Natural killer cell (primary cell): ENCODE data around the gene ZNF184. TPM values are rescaled to one million over a fixed set of nuclear protein-coding genes. Genes with fewer than 3 reads are reported as not detected.

ENCODE experiments used
- ATAC-seq, 3 donors: fragments of 150-1000 bp in 2 of 3; fragments of 200-7000 bp in 1 of 3; cut with Tn5 transposase; 1 replicate in 1 of 3; 2 replicates in 2 of 3; pipeline ENCODE4 v1.10.0; 2021; ENCODE audit warnings: mild to moderate bottlenecking in 2 of 3, moderate library complexity in 2 of 3
- DNase-seq, 2 donors: peaks; one replicate each; pipeline versions ENCODE4 v3.0.0 to v3.0.0-alpha.2; 2013 to 2021; ENCODE audit warnings: mixed read lengths in 1 of 2
- H3K27ac ChIP-seq: one replicate; pipeline ENCODE4 v1.5.1; 2013; ENCODE audit warnings: mild to moderate bottlenecking, low read length
- H3K27me3 ChIP-seq: one replicate; pipeline ENCODE4 v1.6.1; 2013; ENCODE audit warnings: low read length; ENCODE audit not compliant: control insufficient read depth, insufficient read depth
- H3K36me3 ChIP-seq: one replicate; pipeline ENCODE4 v1.6.1; 2013; ENCODE audit warnings: low read length; ENCODE audit not compliant: control insufficient read depth, insufficient read depth
- H3K4me1 ChIP-seq: one replicate; pipeline ENCODE4 v1.6.1; 2013; ENCODE audit warnings: low read length; ENCODE audit not compliant: control insufficient read depth, insufficient read depth
- H3K4me3 ChIP-seq: one replicate; pipeline ENCODE4 v1.5.1; 2013; ENCODE audit warnings: low read length
- H3K9me3 ChIP-seq: one replicate; pipeline ENCODE4 v1.6.1; 2013; ENCODE audit warnings: low read length; ENCODE audit not compliant: control insufficient read depth, insufficient read depth
- H3K27ac Mint-ChIP-seq, 2 donors: one replicate each; pipeline ENCODE4 v1.8.0; 2022; ENCODE audit warnings: mild to moderate bottlenecking in 2 of 2, mixed read lengths in 2 of 2, moderate library complexity in 1 of 2
- H3K27me3 Mint-ChIP-seq, 2 donors: one replicate each; pipeline ENCODE4 v1.8.0; 2022; ENCODE audit warnings: low read depth in 2 of 2, mixed read lengths in 2 of 2
- H3K36me3 Mint-ChIP-seq: one replicate; pipeline ENCODE4 v1.8.0; 2022; ENCODE audit warnings: mixed read lengths
- H3K4me1 Mint-ChIP-seq, 2 donors: one replicate each; pipeline ENCODE4 v1.8.0; 2022; ENCODE audit warnings: mixed read lengths in 2 of 2
- H3K4me3 Mint-ChIP-seq: one replicate; pipeline ENCODE4 v1.8.0; 2022; ENCODE audit warnings: mild to moderate bottlenecking, moderate library complexity, mixed read lengths
- H3K9me3 Mint-ChIP-seq, 2 donors: one replicate each; pipeline ENCODE4 v1.8.0; 2022; ENCODE audit warnings: mixed read lengths in 2 of 2
- WGBS: methylation state at CpG from one replicate; pipeline ENCODE4 v1.1.7; 2013; ENCODE audit warnings: missing lambda C conversion rate; ENCODE audit not compliant: insufficient coverage; 5-methylcytosine and 5-hydroxymethylcytosine counted together
- intact Hi-C: fragments of 100-400 bp; cut with micrococcal nuclease; formaldehyde crosslinking; loops from one replicate; pipeline ENCODE4 v1.14.2; 2022
- total RNA-seq, 4 donors: library from RNA; stranded (reverse); fragments of 120-200 nt in 1 of 4; gene quantifications; one replicate each; pipeline versions ENCODE4 v1.2.3 to v1.2.4, GENCODE V29; 2013 to 2022
- TF ChIP-seq, protein P1 (sequence below): fragments of 200-600 bp; IDR thresholded peaks from one replicate; pipeline ENCODE4 v1.8.0; 2022; ENCODE audit warnings: antibody characterized with exemption

Gene ZNF184
- total RNA-seq, 3 donors from 2014 or later (not counting 1 experiment from before 2014, with no cell fraction given), result 12.8 to 21.7 (median 16.2) TPM

- Mint-ChIP-seq H3K4me1 (peaks cover 12 to 14% of the 10 kb centered on the region in 2 donors), H3K36me3 (no peaks in the 10 kb centered on the region), H3K9me3 (no peaks in the 10 kb centered on the region), H3K27me3 (peaks cover 23 to 45% of the 10 kb centered on the region in 2 donors), H3K4me3 (no peak overlapping the region), H3K27ac (no peak overlapping the region)
- TF ChIP-seq, protein P1, sequence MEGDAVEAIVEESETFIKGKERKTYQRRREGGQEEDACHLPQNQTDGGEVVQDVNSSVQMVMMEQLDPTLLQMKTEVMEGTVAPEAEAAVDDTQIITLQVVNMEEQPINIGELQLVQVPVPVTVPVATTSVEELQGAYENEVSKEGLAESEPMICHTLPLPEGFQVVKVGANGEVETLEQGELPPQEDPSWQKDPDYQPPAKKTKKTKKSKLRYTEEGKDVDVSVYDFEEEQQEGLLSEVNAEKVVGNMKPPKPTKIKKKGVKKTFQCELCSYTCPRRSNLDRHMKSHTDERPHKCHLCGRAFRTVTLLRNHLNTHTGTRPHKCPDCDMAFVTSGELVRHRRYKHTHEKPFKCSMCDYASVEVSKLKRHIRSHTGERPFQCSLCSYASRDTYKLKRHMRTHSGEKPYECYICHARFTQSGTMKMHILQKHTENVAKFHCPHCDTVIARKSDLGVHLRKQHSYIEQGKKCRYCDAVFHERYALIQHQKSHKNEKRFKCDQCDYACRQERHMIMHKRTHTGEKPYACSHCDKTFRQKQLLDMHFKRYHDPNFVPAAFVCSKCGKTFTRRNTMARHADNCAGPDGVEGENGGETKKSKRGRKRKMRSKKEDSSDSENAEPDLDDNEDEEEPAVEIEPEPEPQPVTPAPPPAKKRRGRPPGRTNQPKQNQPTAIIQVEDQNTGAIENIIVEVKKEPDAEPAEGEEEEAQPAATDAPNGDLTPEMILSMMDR, result no peak
- intact Hi-C loops, result no loop called here
- DNase-seq, result no peak
- no peak for ATAC-seq
- no peaks in the 10 kb centered on the region for H3K36me3 ChIP-seq
- H3K27ac ChIP-seq, result no peak overlapping the region
- H3K27me3 ChIP-seq, result peaks cover 33% of the 10 kb centered on the region
- peaks cover 11% of the 10 kb centered on the region for H3K4me1 ChIP-seq
- H3K9me3 ChIP-seq, result peaks cover 6% of the 10 kb centered on the region
- H3K4me3 ChIP-seq, result no peak overlapping the region
- WGBS, result 87% methylated on average over 2 of the region's 2 CpGs
These were observed 19.8 kb upstream of the ZNF184 start for GRCh38 chr6:27492631-27493190.

DNA sequence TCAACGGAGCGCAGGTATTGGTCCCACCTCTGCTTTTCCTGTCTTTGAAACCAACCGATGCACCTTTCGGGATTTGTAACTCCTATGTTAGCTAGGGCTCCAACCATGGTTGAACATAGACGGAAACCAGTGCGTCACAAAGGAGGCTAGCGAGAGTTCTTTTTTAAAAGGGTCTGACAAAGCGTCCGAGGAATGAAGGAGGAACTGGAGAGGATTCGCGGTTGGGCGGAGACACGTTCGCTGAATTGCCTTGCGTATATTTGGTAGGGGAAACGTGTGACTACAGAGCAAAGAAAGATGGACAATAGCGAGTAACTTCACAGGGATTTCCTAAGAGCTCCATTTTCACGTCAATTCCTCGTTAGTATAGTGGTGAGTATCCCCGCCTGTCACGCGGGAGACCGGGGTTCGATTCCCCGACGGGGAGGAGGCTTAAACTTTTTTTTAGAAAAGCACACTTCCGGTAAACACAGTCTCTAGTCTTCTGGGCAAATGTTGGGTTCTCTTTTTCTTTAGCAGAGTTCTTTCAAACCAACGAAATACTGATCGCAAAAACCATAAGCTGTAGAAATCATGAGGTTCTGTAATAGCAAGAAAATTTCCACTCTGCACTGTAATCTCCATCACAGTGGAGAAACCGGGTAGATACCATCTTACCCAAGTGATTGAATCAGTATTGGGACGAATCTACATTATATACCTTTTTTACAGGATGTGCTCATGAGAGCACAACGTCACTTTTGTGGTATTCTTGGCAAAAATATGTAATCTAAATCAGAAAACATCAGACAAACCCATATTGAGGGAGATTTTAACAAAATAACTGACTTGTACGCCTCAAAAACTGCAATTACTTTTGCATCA, 6.6 kb upstream of the ZNF184 start:
- H3K4me1 Mint-ChIP-seq, result peaks cover 0 to 4% of the 10 kb centered on the region in 2 donors
- H3K27ac Mint-ChIP-seq, result no peak overlapping the region
- Histone ChIP-seq H3K27me3 (no peaks in the 10 kb centered on the region), H3K4me1 (peaks cover 13% of the 10 kb centered on the region), H3K27ac (peak overlapping the region; percentile 99), H3K4me3 (peak overlapping the region; percentile 92), H3K9me3 (no peaks in the 10 kb centered on the region), H3K36me3 (no peaks in the 10 kb centered on the region)
- TF ChIP-seq, protein P1, result no peak
- H3K27me3 Mint-ChIP-seq, result no peaks in the 10 kb centered on the region
- 0% methylated on average over 31 of the region's 33 CpGs for WGBS
- no peaks in the 10 kb centered on the region for H3K9me3 Mint-ChIP-seq
- intact Hi-C loops, result loop anchor here (1.0 to 10.0 kb wide), 13 partner anchors 24 to 1503 kb away; partner anchors contain the start of gene HMGN4
- H3K4me3 Mint-ChIP-seq, result no peak overlapping the region
- peak; percentile 92 to 93 for DNase-seq
- ATAC-seq, result peak; percentile 77 to 87 (median 82)
- H3K36me3 Mint-ChIP-seq, result no peaks in the 10 kb centered on the region

DNA sequence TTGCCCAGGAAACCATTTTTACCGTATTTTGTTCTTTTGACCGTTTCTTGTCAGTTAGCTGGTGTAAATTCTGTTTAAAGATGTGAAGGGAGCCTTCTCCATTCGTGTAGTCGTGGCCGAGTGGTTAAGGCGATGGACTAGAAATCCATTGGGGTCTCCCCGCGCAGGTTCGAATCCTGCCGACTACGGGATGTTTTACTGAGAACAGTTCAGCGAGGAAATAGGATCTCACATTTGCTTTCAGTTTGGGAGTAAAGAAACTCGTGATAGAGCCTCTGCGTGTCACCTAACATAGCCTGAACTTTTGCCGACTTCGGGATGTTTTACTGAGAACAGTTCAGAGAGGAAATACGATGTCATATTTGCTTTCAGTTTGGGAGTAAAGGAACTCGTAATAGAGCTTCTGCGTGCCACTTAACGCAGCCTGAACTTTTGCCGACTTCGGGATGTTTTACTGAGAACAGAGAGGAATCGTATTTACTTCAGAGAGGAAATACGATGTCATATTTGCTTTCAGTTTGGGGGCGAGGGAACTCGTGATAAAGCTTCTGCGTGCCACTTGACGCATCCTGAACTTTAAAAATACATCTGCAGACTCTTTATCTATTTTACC, 5.9 kb upstream of the ZNF184 start:
- H3K27me3 Mint-ChIP-seq, result no peaks in the 10 kb centered on the region
- H3K27ac Mint-ChIP-seq, result no peak overlapping the region
- H3K9me3 Mint-ChIP-seq, result no peaks in the 10 kb centered on the region
- intact Hi-C loops, result loop anchor here (1.0 to 10.0 kb wide), 15 partner anchors 24 to 1503 kb away; partner anchors contain the start of gene HMGN4
- peaks cover 0 to 4% of the 10 kb centered on the region in 2 donors for H3K4me1 Mint-ChIP-seq
- no peak overlapping the region for H3K4me3 Mint-ChIP-seq
- DNase-seq, result peak; percentile 88 to 91
- H3K4me1 ChIP-seq, result peaks cover 13% of the 10 kb centered on the region
- H3K36me3 Mint-ChIP-seq, result no peaks in the 10 kb centered on the region
- H3K36me3 ChIP-seq, result no peaks in the 10 kb centered on the region
- peak; percentile 66 to 80 (median 66) for ATAC-seq
- H3K9me3 ChIP-seq, result no peaks in the 10 kb centered on the region
- H3K4me3 ChIP-seq, result peak overlapping the region; percentile 92
- no peaks in the 10 kb centered on the region for H3K27me3 ChIP-seq
- TF ChIP-seq, protein P1, result no peak
- under 1% methylated on average over 28 of the region's 28 CpGs for WGBS
- peak overlapping the region; percentile 99 for H3K27ac ChIP-seq
